ENCODE results near the gene CHD5.

The CHD5 gene

DNA sequence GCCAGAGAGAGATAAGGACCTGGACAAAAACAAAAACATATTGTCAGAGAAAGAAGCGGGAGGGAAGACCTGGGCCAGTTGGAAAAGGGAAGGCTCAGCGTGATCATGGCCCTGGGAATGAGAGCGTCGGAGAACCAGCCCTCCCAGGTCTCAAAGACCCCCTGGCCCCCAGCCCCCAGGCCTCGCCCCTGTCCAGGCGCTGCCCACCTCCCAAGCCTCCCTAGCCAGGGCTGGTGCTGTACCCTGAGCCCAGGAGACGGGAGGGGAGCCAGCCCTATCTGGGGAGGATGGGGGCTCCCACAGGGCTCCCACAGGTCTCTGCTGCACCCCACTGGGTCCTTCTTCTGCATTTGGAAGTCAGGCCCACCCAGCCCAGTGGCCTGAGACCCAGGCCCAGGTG lies 15.1 kb downstream of the CHD5 start:
- H3K4me3 ChIP-seq (ENCODE audit: low read length): no peak overlapping the region
- DNase-seq (ENCODE audit: low read depth, low spot score): no peak
- WGBS (ENCODE audit: insufficient coverage, insufficient read length): no CpG with 5 or more reads among the region's 7 CpGs
- H3K27ac ChIP-seq (ENCODE audit: low read length): no peak overlapping the region
- no peaks in the 10 kb centered on the region for H3K9me3 ChIP-seq (ENCODE audit: control insufficient read depth, insufficient read depth, low read length)
- H3K27me3 ChIP-seq (ENCODE audit: control insufficient read depth, insufficient read depth, low read length): no peaks in the 10 kb centered on the region
- H3K4me1 ChIP-seq (ENCODE audit: control insufficient read depth, insufficient read depth, low read length): no peaks in the 10 kb centered on the region
- no peaks in the 10 kb centered on the region for H3K36me3 ChIP-seq (ENCODE audit: control insufficient read depth, insufficient read depth, low read length)

DNA sequence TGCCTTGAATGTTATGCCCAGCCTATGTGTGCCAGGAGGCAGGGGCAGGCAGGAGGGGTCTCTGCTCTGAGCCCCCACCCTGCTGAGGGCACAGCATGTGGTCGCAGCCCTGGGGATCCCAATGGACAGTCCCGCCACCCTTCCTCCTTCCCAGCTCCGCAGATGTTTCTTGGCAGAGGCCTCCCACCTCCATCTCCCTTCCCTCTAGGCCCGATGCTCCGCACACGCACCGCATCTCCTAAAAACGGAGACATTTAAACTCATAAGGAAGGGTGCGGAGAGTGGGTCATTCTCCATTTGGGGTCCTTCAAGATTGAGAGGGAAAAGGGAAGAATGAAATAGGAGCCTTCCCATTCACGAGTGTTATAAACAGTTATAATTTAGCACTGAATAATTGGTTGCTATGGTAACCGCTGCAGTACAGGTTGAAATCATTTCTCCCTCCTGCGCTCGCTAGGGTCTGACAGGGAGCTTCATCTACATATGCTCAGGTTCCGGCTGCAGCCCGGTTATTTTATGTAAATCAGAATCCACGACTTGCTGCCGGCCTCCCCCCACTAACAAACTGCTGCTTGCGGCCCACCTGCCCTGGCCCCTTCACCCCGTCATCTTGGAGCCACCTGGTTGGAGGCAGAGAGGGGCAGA lies 16.0 kb downstream of the CHD5 start:
- no CpG with 5 or more reads among the region's 19 CpGs for WGBS (ENCODE audit: insufficient coverage, insufficient read length)
- H3K27me3 ChIP-seq (ENCODE audit: control insufficient read depth, insufficient read depth, low read length): no peaks in the 10 kb centered on the region
- H3K4me1 ChIP-seq (ENCODE audit: control insufficient read depth, insufficient read depth, low read length): no peaks in the 10 kb centered on the region
- H3K36me3 ChIP-seq (ENCODE audit: control insufficient read depth, insufficient read depth, low read length): no peaks in the 10 kb centered on the region
- H3K27ac ChIP-seq (ENCODE audit: low read length): no peak overlapping the region
- H3K4me3 ChIP-seq (ENCODE audit: low read length): no peak overlapping the region; the same call in 1 of the 2 replicates
- H3K9me3 ChIP-seq (ENCODE audit: control insufficient read depth, insufficient read depth, low read length): no peaks in the 10 kb centered on the region
- no peak for DNase-seq (ENCODE audit: low read depth, low spot score)

- Histone ChIP-seq H3K36me3 (ENCODE audit: control insufficient read depth, insufficient read depth, low read length) (no peaks in the 10 kb centered on the region), H3K27me3 (ENCODE audit: control insufficient read depth, insufficient read depth, low read length) (no peaks in the 10 kb centered on the region), H3K27ac (ENCODE audit: low read length) (no peak overlapping the region), H3K4me1 (ENCODE audit: control insufficient read depth, insufficient read depth, low read length) (no peaks in the 10 kb centered on the region), H3K9me3 (ENCODE audit: control insufficient read depth, insufficient read depth, low read length) (no peaks in the 10 kb centered on the region), H3K4me3 (ENCODE audit: low read length) (no peak overlapping the region; the same call in 1 of the 2 replicates)
- WGBS (ENCODE audit: insufficient coverage, insufficient read length): no CpG with 5 or more reads among the region's 15 CpGs
- DNase-seq (ENCODE audit: low read depth, low spot score): no peak
Observed at GRCh38 chr1:6163191-6163972, 16.7 kb downstream of the CHD5 start.

DNA sequence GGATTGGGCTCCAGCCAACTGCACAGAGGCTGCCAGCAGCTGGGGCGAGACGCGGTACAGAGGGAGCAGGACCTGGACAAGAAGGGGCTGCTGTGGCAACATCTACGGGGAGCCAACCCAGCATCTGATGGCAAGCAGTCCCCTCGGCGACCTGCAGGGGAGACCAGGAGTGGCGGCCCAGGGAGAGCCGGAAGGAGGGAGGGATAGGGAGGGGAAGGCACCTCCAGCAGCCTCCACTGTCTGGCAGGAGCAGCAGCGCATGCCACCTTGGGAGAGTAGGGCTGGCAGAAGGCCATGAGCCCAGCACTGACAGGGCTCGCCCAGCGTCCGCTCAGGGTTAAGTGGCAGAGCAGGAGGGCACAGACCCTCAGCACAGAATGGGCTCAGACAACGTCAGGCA lies 17.3 kb downstream of the CHD5 start:
- Histone ChIP-seq H3K27ac (ENCODE audit: low read length) (no peak overlapping the region), H3K9me3 (ENCODE audit: control insufficient read depth, insufficient read depth, low read length) (no peaks in the 10 kb centered on the region), H3K36me3 (ENCODE audit: control insufficient read depth, insufficient read depth, low read length) (no peaks in the 10 kb centered on the region), H3K4me3 (ENCODE audit: low read length) (no peak overlapping the region), H3K4me1 (ENCODE audit: control insufficient read depth, insufficient read depth, low read length) (no peaks in the 10 kb centered on the region), H3K27me3 (ENCODE audit: control insufficient read depth, insufficient read depth, low read length) (no peaks in the 10 kb centered on the region)
- WGBS (ENCODE audit: insufficient coverage, insufficient read length): no CpG with 5 or more reads among the region's 13 CpGs
- DNase-seq (ENCODE audit: low read depth, low spot score): no peak

GRCh38 chr1:6162341-6162740 lies 17.8 kb downstream of the CHD5 start:
- Histone ChIP-seq H3K9me3 (ENCODE audit: control insufficient read depth, insufficient read depth, low read length) (no peaks in the 10 kb centered on the region), H3K27me3 (ENCODE audit: control insufficient read depth, insufficient read depth, low read length) (no peaks in the 10 kb centered on the region), H3K36me3 (ENCODE audit: control insufficient read depth, insufficient read depth, low read length) (no peaks in the 10 kb centered on the region), H3K4me3 (ENCODE audit: low read length) (no peak overlapping the region), H3K4me1 (ENCODE audit: control insufficient read depth, insufficient read depth, low read length) (no peaks in the 10 kb centered on the region), H3K27ac (ENCODE audit: low read length) (no peak overlapping the region)
- no peak for DNase-seq (ENCODE audit: low read depth, low spot score)
- no CpG with 5 or more reads among the region's 7 CpGs for WGBS (ENCODE audit: insufficient coverage, insufficient read length)

GRCh38 chr1:6158181-6158580 lies 21.9 kb downstream of the CHD5 start:
- no CpG with 5 or more reads among the region's 8 CpGs for WGBS (ENCODE audit: insufficient coverage, insufficient read length)
- Histone ChIP-seq H3K9me3 (ENCODE audit: control insufficient read depth, insufficient read depth, low read length) (no peaks in the 10 kb centered on the region), H3K36me3 (ENCODE audit: control insufficient read depth, insufficient read depth, low read length) (no peaks in the 10 kb centered on the region), H3K4me1 (ENCODE audit: control insufficient read depth, insufficient read depth, low read length) (no peaks in the 10 kb centered on the region), H3K27ac (ENCODE audit: low read length) (no peak overlapping the region), H3K4me3 (ENCODE audit: low read length) (no peak overlapping the region), H3K27me3 (ENCODE audit: control insufficient read depth, insufficient read depth, low read length) (no peaks in the 10 kb centered on the region)
- no peak for DNase-seq (ENCODE audit: low read depth, low spot score)

- no peak for DNase-seq (ENCODE audit: low read depth, low spot score)
- H3K9me3 ChIP-seq (ENCODE audit: control insufficient read depth, insufficient read depth, low read length): no peaks in the 10 kb centered on the region
- no peaks in the 10 kb centered on the region for H3K4me1 ChIP-seq (ENCODE audit: control insufficient read depth, insufficient read depth, low read length)
- no peaks in the 10 kb centered on the region for H3K27me3 ChIP-seq (ENCODE audit: control insufficient read depth, insufficient read depth, low read length)
- no peak overlapping the region for H3K4me3 ChIP-seq (ENCODE audit: low read length)
- WGBS (ENCODE audit: insufficient coverage, insufficient read length): no CpG with 5 or more reads among the region's 15 CpGs
- H3K27ac ChIP-seq (ENCODE audit: low read length): no peak overlapping the region
- H3K36me3 ChIP-seq (ENCODE audit: control insufficient read depth, insufficient read depth, low read length): no peaks in the 10 kb centered on the region
Observed at GRCh38 chr1:6157528-6158174, 22.5 kb downstream of the CHD5 start.

GRCh38 chr1:6157132-6157527 lies 23.0 kb downstream of the CHD5 start:
- DNase-seq (ENCODE audit: low read depth, low spot score): no peak
- no peaks in the 10 kb centered on the region for H3K27me3 ChIP-seq (ENCODE audit: control insufficient read depth, insufficient read depth, low read length)
- H3K36me3 ChIP-seq (ENCODE audit: control insufficient read depth, insufficient read depth, low read length): no peaks in the 10 kb centered on the region
- no peaks in the 10 kb centered on the region for H3K4me1 ChIP-seq (ENCODE audit: control insufficient read depth, insufficient read depth, low read length)
- H3K27ac ChIP-seq (ENCODE audit: low read length): no peak overlapping the region
- no peaks in the 10 kb centered on the region for H3K9me3 ChIP-seq (ENCODE audit: control insufficient read depth, insufficient read depth, low read length)
- no peak overlapping the region for H3K4me3 ChIP-seq (ENCODE audit: low read length)
- no CpG with 5 or more reads among the region's 2 CpGs for WGBS (ENCODE audit: insufficient coverage, insufficient read length)

DNA sequence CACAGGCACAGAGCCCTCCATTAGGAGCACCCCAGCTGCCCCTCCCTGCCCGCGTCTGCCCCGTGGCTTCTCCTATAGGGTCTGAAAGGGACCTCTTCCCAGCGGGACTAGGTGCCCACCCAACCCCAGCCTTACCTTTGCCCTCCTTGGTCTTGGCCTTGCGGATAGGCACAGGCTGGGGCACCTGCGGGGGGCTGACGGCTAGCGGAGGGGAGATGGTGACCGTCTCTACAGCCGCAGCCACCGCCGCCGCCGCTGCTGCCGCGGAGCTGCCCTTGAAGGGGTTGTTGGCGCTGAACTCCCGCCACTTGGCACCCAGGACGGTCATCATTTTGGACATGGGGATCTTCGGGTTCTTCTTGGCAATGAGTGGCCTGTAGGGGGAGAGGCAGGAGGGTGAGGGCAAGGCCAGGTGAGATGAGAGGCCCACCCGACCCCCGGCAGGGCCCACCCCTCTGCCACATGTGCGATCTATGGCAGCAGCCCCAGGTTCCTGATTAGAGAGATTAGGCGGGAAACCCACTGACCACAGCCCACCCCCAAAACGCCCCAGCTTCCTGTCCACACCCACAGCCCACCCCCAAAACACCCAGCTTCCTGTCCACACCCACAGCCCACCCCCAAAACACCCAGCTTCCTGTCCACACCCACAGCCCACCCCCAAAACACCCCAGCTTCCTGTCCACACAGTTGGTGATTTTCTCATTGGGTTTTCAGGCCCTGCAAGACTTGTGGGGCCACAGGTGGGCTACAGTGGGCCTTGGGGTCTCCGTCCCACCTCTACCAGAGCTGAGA lies 25.4 kb downstream of the CHD5 start:
- Histone ChIP-seq H3K36me3 (ENCODE audit: control insufficient read depth, insufficient read depth, low read length) (no peaks in the 10 kb centered on the region), H3K4me3 (ENCODE audit: low read length) (no peak overlapping the region), H3K27ac (ENCODE audit: low read length) (no peak overlapping the region), H3K4me1 (ENCODE audit: control insufficient read depth, insufficient read depth, low read length) (no peaks in the 10 kb centered on the region), H3K9me3 (ENCODE audit: control insufficient read depth, insufficient read depth, low read length) (no peaks in the 10 kb centered on the region), H3K27me3 (ENCODE audit: control insufficient read depth, insufficient read depth, low read length) (no peaks in the 10 kb centered on the region)
- WGBS (ENCODE audit: insufficient coverage, insufficient read length): no CpG with 5 or more reads among the region's 26 CpGs
- no peak for DNase-seq (ENCODE audit: low read depth, low spot score)

DNA sequence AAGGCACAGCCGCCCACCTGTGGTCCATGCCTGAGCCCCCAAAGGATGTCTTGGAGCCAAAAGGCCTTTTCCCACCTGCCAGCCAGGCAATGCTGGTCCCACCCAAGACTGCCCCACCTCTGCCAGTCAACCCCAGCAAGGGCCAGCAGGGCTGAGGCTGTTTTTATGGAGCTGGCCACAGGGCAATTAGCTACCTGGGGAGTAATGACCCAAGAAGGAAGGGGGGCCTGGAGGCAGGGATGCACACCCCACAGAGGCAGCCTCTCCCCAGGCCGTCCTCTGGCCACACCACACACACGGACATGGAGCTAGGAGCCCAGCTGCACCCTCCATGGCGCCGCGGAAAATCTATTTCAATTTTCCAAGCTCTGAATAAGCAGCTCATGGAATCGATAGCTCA lies 27.2 kb downstream of the CHD5 start:
- no peak overlapping the region for H3K4me3 ChIP-seq (ENCODE audit: low read length)
- WGBS (ENCODE audit: insufficient coverage, insufficient read length): no CpG with 5 or more reads among the region's 7 CpGs
- no peaks in the 10 kb centered on the region for H3K36me3 ChIP-seq (ENCODE audit: control insufficient read depth, insufficient read depth, low read length)
- no peak overlapping the region for H3K27ac ChIP-seq (ENCODE audit: low read length)
- H3K27me3 ChIP-seq (ENCODE audit: control insufficient read depth, insufficient read depth, low read length): peaks cover 3% of the 10 kb centered on the region; the same call in 1 of the 2 replicates
- no peaks in the 10 kb centered on the region for H3K9me3 ChIP-seq (ENCODE audit: control insufficient read depth, insufficient read depth, low read length)
- no peak for DNase-seq (ENCODE audit: low read depth, low spot score)
- H3K4me1 ChIP-seq (ENCODE audit: control insufficient read depth, insufficient read depth, low read length): peaks cover 1% of the 10 kb centered on the region; the same call in 1 of the 2 replicates

Data from iPS DF 6.9 (cell line).